ENCODE results near the gene CFAP61.

DNA sequence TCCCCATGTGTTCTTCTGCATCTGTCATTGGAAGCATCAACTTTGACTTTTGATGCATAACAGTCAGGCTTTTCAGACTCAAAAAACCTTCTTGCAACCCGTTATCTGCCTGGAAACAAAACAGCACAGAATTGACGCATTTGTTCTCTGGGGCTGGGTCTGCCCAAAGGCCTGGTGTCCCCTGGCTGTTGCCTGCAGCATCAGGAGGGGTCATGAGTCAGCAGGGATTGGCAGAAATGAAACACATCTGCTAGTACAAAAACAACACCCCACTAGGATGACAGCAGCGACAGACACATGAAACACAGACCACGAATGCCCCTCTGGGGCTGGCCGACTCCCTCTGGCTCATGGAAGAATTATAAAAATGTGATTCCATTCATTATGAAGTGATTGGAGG lies 158.0 kb downstream of the CFAP61 start:
- TF ChIP-seq, protein P1, sequence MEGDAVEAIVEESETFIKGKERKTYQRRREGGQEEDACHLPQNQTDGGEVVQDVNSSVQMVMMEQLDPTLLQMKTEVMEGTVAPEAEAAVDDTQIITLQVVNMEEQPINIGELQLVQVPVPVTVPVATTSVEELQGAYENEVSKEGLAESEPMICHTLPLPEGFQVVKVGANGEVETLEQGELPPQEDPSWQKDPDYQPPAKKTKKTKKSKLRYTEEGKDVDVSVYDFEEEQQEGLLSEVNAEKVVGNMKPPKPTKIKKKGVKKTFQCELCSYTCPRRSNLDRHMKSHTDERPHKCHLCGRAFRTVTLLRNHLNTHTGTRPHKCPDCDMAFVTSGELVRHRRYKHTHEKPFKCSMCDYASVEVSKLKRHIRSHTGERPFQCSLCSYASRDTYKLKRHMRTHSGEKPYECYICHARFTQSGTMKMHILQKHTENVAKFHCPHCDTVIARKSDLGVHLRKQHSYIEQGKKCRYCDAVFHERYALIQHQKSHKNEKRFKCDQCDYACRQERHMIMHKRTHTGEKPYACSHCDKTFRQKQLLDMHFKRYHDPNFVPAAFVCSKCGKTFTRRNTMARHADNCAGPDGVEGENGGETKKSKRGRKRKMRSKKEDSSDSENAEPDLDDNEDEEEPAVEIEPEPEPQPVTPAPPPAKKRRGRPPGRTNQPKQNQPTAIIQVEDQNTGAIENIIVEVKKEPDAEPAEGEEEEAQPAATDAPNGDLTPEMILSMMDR (IDR thresholded peaks at IDR 0.05), result no peak
- TF ChIP-seq POLR2A (IDR thresholded peaks at IDR 0.05), result no peak
